Islet of Langerhans (tissue), 1 donor: ENCODE results near the gene ZNF549.
"Not testable (repeated sequence)": the region's sequence is repeated elsewhere in the genome, so short reads cannot be mapped to it uniquely, and the experiment has no call there.

Experiments
- FAIRE-seq: peaks from one replicate; lab custom pipeline; 2011; peaks lifted over from hg19 to GRCh38; lab: Jason Lieb, UNC

ZNF549 gene

GRCh38 chr19:57527136-57527881 is at the start of gene ZNF549:
Gene ZNF549, plus strand, starts transcription at chr19:57527356. Its CDS starts 218 bp downstream, at chr19:57527574.
- FAIRE-seq: peak; percentile 53

- peak; percentile 70 for FAIRE-seq
These were observed 39.5 kb upstream of the ZNF549 start, which contains the start of gene ZNF419 for GRCh38 chr19:57487477-57488298. Gene ZNF419, plus strand, starts transcription at chr19:57487750. Its CDS starts 201 bp downstream, at chr19:57487951.

GRCh38 chr19:57488299-57488644 is 38.9 kb upstream of the ZNF549 start:
- not testable (repeated sequence) for FAIRE-seq

GRCh38 chr19:57499332-57499679 is 27.9 kb upstream of the ZNF549 start:
- FAIRE-seq: not testable (repeated sequence)

GRCh38 chr19:57499680-57500395 is 27.3 kb upstream of the ZNF549 start, which contains the start of gene ZNF773:
Gene ZNF773, plus strand, starts transcription at chr19:57499938. Its CDS starts 143 bp downstream, at chr19:57500081.
- FAIRE-seq: not testable (repeated sequence)

GRCh38 chr19:57500400-57500799 is 26.8 kb upstream of the ZNF549 start:
- peak; percentile 60 for FAIRE-seq

GRCh38 chr19:57506163-57506562 is 21.0 kb upstream of the ZNF549 start:
- FAIRE-seq: no peak

- no peak for FAIRE-seq
These were observed 15.7 kb upstream of the ZNF549 start for GRCh38 chr19:57511484-57511883.

GRCh38 chr19:57512845-57513244 is 14.3 kb upstream of the ZNF549 start:
- FAIRE-seq: no peak

GRCh38 chr19:57515255-57515654 is 11.9 kb upstream of the ZNF549 start:
- no peak for FAIRE-seq

GRCh38 chr19:57518021-57518420 is 9.1 kb upstream of the ZNF549 start:
- not testable (repeated sequence) for FAIRE-seq

GRCh38 chr19:57537953-57538547 is 10.9 kb downstream of the ZNF549 start:
- no peak for FAIRE-seq

GRCh38 chr19:57546513-57546912 is 19.4 kb downstream of the ZNF549 start:
- no peak for FAIRE-seq

- no peak for FAIRE-seq
These were observed 25.3 kb downstream of the ZNF549 start for GRCh38 chr19:57552432-57552831.

- FAIRE-seq: no peak
These were observed 30.5 kb downstream of the ZNF549 start for GRCh38 chr19:57557659-57558058.

GRCh38 chr19:57558525-57558924 is 31.4 kb downstream of the ZNF549 start:
- no peak for FAIRE-seq

- FAIRE-seq: no peak
These were observed 31.9 kb downstream of the ZNF549 start for GRCh38 chr19:57559008-57559403.

GRCh38 chr19:57559404-57560025 is 32.4 kb downstream of the ZNF549 start, which contains the start of gene ZNF550:
Gene ZNF550, minus strand, starts transcription at chr19:57559863. Its CDS starts 181 bp downstream, at chr19:57559682.
- FAIRE-seq: peak; percentile 62

GRCh38 chr19:57560049-57560491 is 32.9 kb downstream of the ZNF549 start:
- FAIRE-seq: no peak

GRCh38 chr19:57563547-57563946 is 36.4 kb downstream of the ZNF549 start:
- no peak for FAIRE-seq
